HT1080 (cell line): ENCODE measurements around the gene QARS1. TPM values are rescaled to one million over a fixed set of nuclear protein-coding genes. Genes with fewer than 3 reads are reported as not detected.

Experiments
- DNase-seq: peaks from one replicate; pipeline ENCODE4 v3.0.0-alpha.2; 2015; ENCODE audit warnings: low read depth
- small RNA-seq: library from RNA; depleted of rRNA; stranded (forward); fragments of <200 nt; gene quantifications from one replicate; pipeline ENCODE3, GENCODE V24; 2014
- total RNA-seq: library from RNA; depleted of rRNA; stranded (reverse); fragments of >200 nt; shearing (Covaris generic); gene quantifications from 2 replicates; pipeline ENCODE4 v1.2.3, GENCODE V29; 2014; rRNA removed

The QARS1 gene
- total RNA-seq, 1 experiment from 2014 or later = 324 TPM

GRCh38 chr3:49054344-49054862 lies 50.2 kb downstream of the QARS1 start:
- no peak for DNase-seq

GRCh38 chr3:49053543-49053942 lies 51.0 kb downstream of the QARS1 start:
- no peak for DNase-seq

Small RNA genes lying within 50 kb of the gene (small RNA-seq; reads per million reads assigned to genes)
- gene RN7SL182P = not detected

Other genes with a start within 250 kb of the QARS1 start
- 14.4 and 19.8 TPM in 2 replicates for gene SLC25A20, start 205.9 kb downstream of the QARS1 start, total RNA-seq
- 109 and 119 TPM in 2 replicates for gene ARIH2, start 185.9 kb downstream of the QARS1 start, total RNA-seq
- gene P4HTM, start 114.5 kb downstream of the QARS1 start, total RNA-seq = 8.4 and 13.4 TPM in 2 replicates
- gene WDR6, start 97.4 kb downstream of the QARS1 start, total RNA-seq = 87.0 and 97.2 TPM in 2 replicates
- gene DALRD3, start 86.2 kb downstream of the QARS1 start, total RNA-seq = 51.6 and 64.6 TPM in 2 replicates
- gene NDUFAF3, start 82.6 kb downstream of the QARS1 start, total RNA-seq = 153 and 205 TPM in 2 replicates
- 562 and 591 TPM in 2 replicates for gene IMPDH2, start 75.4 kb downstream of the QARS1 start, total RNA-seq
- gene QRICH1, start 10.7 kb downstream of the QARS1 start, total RNA-seq = 69.9 and 100 TPM in 2 replicates
- 76.4 and 77.3 TPM in 2 replicates for gene USP19, start 16.1 kb upstream of the QARS1 start, total RNA-seq
- 96.4 and 98.1 TPM in 2 replicates for gene LAMB2, start 28.3 kb upstream of the QARS1 start, total RNA-seq
- 32.0 and 36.2 TPM in 2 replicates for gene CCDC71, start 61.6 kb upstream of the QARS1 start, total RNA-seq
- 3.2 and 5.1 TPM in 2 replicates for gene KLHDC8B, start 66.8 kb upstream of the QARS1 start, total RNA-seq
- gene C3orf62, start 172.5 kb upstream of the QARS1 start, total RNA-seq = 1.7 and 2.3 TPM in 2 replicates
- 11.3 and 14.6 TPM in 2 replicates for gene USP4, start 235.3 kb upstream of the QARS1 start, total RNA-seq